ENCODE data around the gene PGAM5.

- TF ChIP-seq EZH2phosphoT487 (IDR thresholded peaks at IDR 0.05; ENCODE audit: low read depth, severe bottlenecking, unreplicated experiment) (no peak), EZH2 (IDR thresholded peaks at IDR 0.05; ENCODE audit: borderline replicate concordance) (no peak)
- TF ChIP-seq, protein P1, sequence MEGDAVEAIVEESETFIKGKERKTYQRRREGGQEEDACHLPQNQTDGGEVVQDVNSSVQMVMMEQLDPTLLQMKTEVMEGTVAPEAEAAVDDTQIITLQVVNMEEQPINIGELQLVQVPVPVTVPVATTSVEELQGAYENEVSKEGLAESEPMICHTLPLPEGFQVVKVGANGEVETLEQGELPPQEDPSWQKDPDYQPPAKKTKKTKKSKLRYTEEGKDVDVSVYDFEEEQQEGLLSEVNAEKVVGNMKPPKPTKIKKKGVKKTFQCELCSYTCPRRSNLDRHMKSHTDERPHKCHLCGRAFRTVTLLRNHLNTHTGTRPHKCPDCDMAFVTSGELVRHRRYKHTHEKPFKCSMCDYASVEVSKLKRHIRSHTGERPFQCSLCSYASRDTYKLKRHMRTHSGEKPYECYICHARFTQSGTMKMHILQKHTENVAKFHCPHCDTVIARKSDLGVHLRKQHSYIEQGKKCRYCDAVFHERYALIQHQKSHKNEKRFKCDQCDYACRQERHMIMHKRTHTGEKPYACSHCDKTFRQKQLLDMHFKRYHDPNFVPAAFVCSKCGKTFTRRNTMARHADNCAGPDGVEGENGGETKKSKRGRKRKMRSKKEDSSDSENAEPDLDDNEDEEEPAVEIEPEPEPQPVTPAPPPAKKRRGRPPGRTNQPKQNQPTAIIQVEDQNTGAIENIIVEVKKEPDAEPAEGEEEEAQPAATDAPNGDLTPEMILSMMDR (IDR thresholded peaks at IDR 0.05; ENCODE audit: poor library complexity): no peak
Measured at GRCh38 chr12:132728502-132728901, 17.9 kb downstream of the PGAM5 start.
